H1 (cell line): ENCODE data around the gene PRSS12. TPM values are rescaled to one million over a fixed set of nuclear protein-coding genes. Genes with fewer than 3 reads are reported as not detected.

ENCODE experiments used
- CTCF ChIA-PET: fragments of 300-600 bp; sonication (Branson Sonifier 250); formaldehyde crosslinking; loops from one replicate; lab custom pipeline; 2021; ENCODE audit not compliant: partially characterized antibody; lab: Charles Lee
- POLR2A ChIA-PET: fragments of 300-600 bp; sonication (Branson Sonifier 250); formaldehyde crosslinking; loops from one replicate; lab custom pipeline; 2021; ENCODE audit warnings: inconsistent platforms; ENCODE audit not compliant: partially characterized antibody; lab: Charles Lee
- DNase-seq, 2 experiments: peaks; one replicate each; pipeline versions ENCODE4 v3.0.0 to v3.0.0-alpha.2; 2010 to 2022; ENCODE audit warnings: low spot score in 2 of 2, low read depth in 1 of 2, mixed read lengths in 1 of 2
- FAIRE-seq: peaks from 2 replicates; lab custom pipeline; 2011; peaks lifted over from hg19 to GRCh38; lab: Jason Lieb, UNC
- H2AFZ ChIP-seq: 2 replicates; pipeline ENCODE4 v1.8.1; 2012; ENCODE audit warnings: low read length, inconsistent platforms
- H2AK5ac ChIP-seq: 2 replicates; pipeline ENCODE4 v1.6.1; 2013; ENCODE audit warnings: low read depth, low read length
- H2BK120ac ChIP-seq: replicated peaks from 2 replicates; pipeline ENCODE3; 2013; ENCODE audit warnings: low read depth, low read length, inconsistent platforms
- H2BK12ac ChIP-seq: 2 replicates; pipeline ENCODE4 v1.6.1; 2013; ENCODE audit warnings: low read depth, low read length
- H2BK15ac ChIP-seq: 2 replicates; pipeline ENCODE4 v1.6.1; 2013; ENCODE audit warnings: low read length
- H2BK20ac ChIP-seq: 2 replicates; pipeline ENCODE4 v1.6.1; 2013; ENCODE audit warnings: low read length
- H2BK5ac ChIP-seq: 2 replicates; pipeline ENCODE4 v1.6.1; 2013; ENCODE audit warnings: low read depth, low read length
- H3K14ac ChIP-seq: 2 replicates; pipeline ENCODE4 v1.6.1; 2013; ENCODE audit warnings: inconsistent platforms; ENCODE audit not compliant: insufficient read length
- H3K18ac ChIP-seq: 2 replicates; pipeline ENCODE4 v1.6.1; 2013; ENCODE audit warnings: low read length; ENCODE audit errors: extremely low read depth
- H3K23ac ChIP-seq: 2 replicates; pipeline ENCODE4 v1.6.1; 2013; ENCODE audit warnings: inconsistent platforms; ENCODE audit not compliant: insufficient read length
- H3K23me2 ChIP-seq: 2 replicates; pipeline ENCODE4 v1.6.1; 2013; ENCODE audit warnings: low read depth, low read length
- H3K27ac ChIP-seq: 2 replicates; pipeline ENCODE4 v1.6.1; 2011; ENCODE audit warnings: low read depth, low read length, inconsistent platforms
- H3K27me3 ChIP-seq, 4 experiments: replicated peaks in 1 of 4; 1 replicate in 1 of 4; 2 replicates in 3 of 4; pipeline versions ENCODE4 v1.6.1 to v1.8.1; 2011 to 2013; ENCODE audit warnings: low read length in 3 of 4, mild to moderate bottlenecking in 3 of 4, inconsistent platforms in 2 of 4, mixed read lengths in 2 of 4, moderate library complexity in 1 of 4; ENCODE audit not compliant: control insufficient read depth in 3 of 4, insufficient read depth in 3 of 4; ENCODE audit errors: extremely low read depth in 1 of 4
- H3K36me3 ChIP-seq, 4 experiments: 2 replicates each; pipeline versions ENCODE4 v1.6.1 to v1.8.1; 2011 to 2013; ENCODE audit warnings: mild to moderate bottlenecking in 4 of 4, low read length in 3 of 4, moderate library complexity in 2 of 4, control low read depth in 1 of 4, inconsistent platforms in 1 of 4; ENCODE audit not compliant: insufficient read depth in 4 of 4, control insufficient read depth in 2 of 4
- H3K4ac ChIP-seq: replicated peaks from 2 replicates; pipeline ENCODE3; 2013; ENCODE audit warnings: low read length, low read depth, mixed read lengths, inconsistent platforms; ENCODE audit not compliant: insufficient read length
- H3K4me1 ChIP-seq, 4 experiments: replicated peaks in 1 of 4; 1 replicate in 1 of 4; 2 replicates in 3 of 4; pipeline versions ENCODE4 v1.6.1 to v1.8.1; 2011 to 2013; ENCODE audit warnings: low read length in 3 of 4, inconsistent platforms in 2 of 4, mixed read lengths in 1 of 4; ENCODE audit not compliant: insufficient read depth in 4 of 4, control insufficient read depth in 3 of 4
- H3K4me2 ChIP-seq, 2 experiments: 2 replicates each; pipeline versions ENCODE4 v1.6.1 to v1.8.1; 2011 to 2013; ENCODE audit warnings: low read depth in 2 of 2, low read length in 2 of 2, control low read depth in 1 of 2, inconsistent platforms in 1 of 2, mild to moderate bottlenecking in 1 of 2; ENCODE audit not compliant: insufficient read depth in 1 of 2
- H3K4me3 ChIP-seq, 4 experiments: fragments of 200-600, 300-600 bp in 1 of 4; sonication (generic), shearing (Covaris generic), sonication (Bioruptor Twin) in 1 of 4; 2 replicates each; pipeline versions ENCODE4 v1.5.1 to v1.8.1; 2011 to 2016; ENCODE audit warnings: low read length in 4 of 4, low read depth in 3 of 4, control low read depth in 2 of 4, inconsistent platforms in 2 of 4, mild to moderate bottlenecking in 2 of 4, mixed read lengths in 1 of 4, moderate library complexity in 1 of 4; ENCODE audit not compliant: insufficient read depth in 2 of 4; ENCODE audit errors: extremely low read depth in 1 of 4
- H3K56ac ChIP-seq: replicated peaks from 2 replicates; pipeline ENCODE3; 2013; ENCODE audit warnings: low read depth, mild to moderate bottlenecking, mixed read lengths, low read length, inconsistent platforms; ENCODE audit not compliant: insufficient read length
- H3K79me1 ChIP-seq: 2 replicates; pipeline ENCODE4 v1.6.1; 2013; ENCODE audit warnings: low read depth, low read length, control low read depth
- H3K79me2 ChIP-seq, 2 experiments: 2 replicates each; pipeline versions ENCODE4 v1.6.1 to v1.8.1; 2012 to 2013; ENCODE audit warnings: low read length in 2 of 2, mild to moderate bottlenecking in 2 of 2, inconsistent platforms in 1 of 2; ENCODE audit not compliant: insufficient read depth in 2 of 2, control insufficient read depth in 1 of 2
- H3K9ac ChIP-seq, 4 experiments: replicated peaks in 1 of 4; 1 replicate in 1 of 4; 2 replicates in 3 of 4; pipeline versions ENCODE4 v1.6.1 to v1.8.1; 2011 to 2013; ENCODE audit warnings: low read depth in 3 of 4, low read length in 3 of 4, control low read depth in 2 of 4, mild to moderate bottlenecking in 2 of 4, moderate library complexity in 2 of 4, inconsistent platforms in 1 of 4; ENCODE audit errors: extremely low read depth in 1 of 4
- H3K9me3 ChIP-seq, 2 experiments: 2 replicates each; pipeline versions ENCODE4 v1.6.1 to v1.8.1; 2012 to 2013; ENCODE audit warnings: mild to moderate bottlenecking in 2 of 2, moderate library complexity in 2 of 2, control low read depth in 1 of 2, inconsistent platforms in 1 of 2, low read depth in 1 of 2, low read length in 1 of 2, mixed read lengths in 1 of 2; ENCODE audit not compliant: insufficient read depth in 2 of 2
- H4K20me1 ChIP-seq, 2 experiments: replicated peaks in 1 of 2; 2 replicates each; pipeline versions ENCODE3 to v1.8.1; 2011 to 2013; ENCODE audit warnings: inconsistent platforms in 2 of 2, low read length in 2 of 2, mild to moderate bottlenecking in 1 of 2; ENCODE audit not compliant: insufficient read depth in 2 of 2, control insufficient read depth in 1 of 2
- H4K5ac ChIP-seq: 2 replicates; pipeline ENCODE4 v1.6.1; 2013; ENCODE audit warnings: low read length, low read depth, mixed read lengths, inconsistent platforms; ENCODE audit not compliant: insufficient read length
- H4K8ac ChIP-seq: 2 replicates; pipeline ENCODE4 v1.8.0; 2013; ENCODE audit warnings: mild to moderate bottlenecking, moderate library complexity, low read length, inconsistent platforms; ENCODE audit not compliant: insufficient read depth; ENCODE audit errors: extremely low read depth
- H4K91ac ChIP-seq: replicated peaks from 2 replicates; pipeline ENCODE3; 2013; ENCODE audit warnings: low read length, mixed read lengths, inconsistent platforms; ENCODE audit not compliant: insufficient read length
- BACH1 ChIP-seq: IDR thresholded peaks from 2 replicates; pipeline ENCODE4 v1.6.1; 2012; ENCODE audit warnings: low read length, improper control_type of control experiment
- BCL11A ChIP-seq, 2 experiments: IDR thresholded peaks; one replicate each; pipeline ENCODE4 v1.6.1; 2011; ENCODE audit warnings: low read depth in 2 of 2, low read length in 2 of 2, mild to moderate bottlenecking in 2 of 2
- BRCA1 ChIP-seq: IDR thresholded peaks from 2 replicates; pipeline ENCODE4 v1.6.1; 2012; ENCODE audit warnings: low read depth, low read length, improper control_type of control experiment
- CBX8 ChIP-seq: fragments of 300-800, 300-1000 bp; sonication (generic); IDR thresholded peaks from 2 replicates; pipeline ENCODE4 v1.7.1; 2016; ENCODE audit warnings: low read depth, low read length, borderline replicate concordance
- CEBPB ChIP-seq: IDR thresholded peaks from 2 replicates; pipeline ENCODE4 v1.6.1; 2012; ENCODE audit warnings: low read depth, low read length
- CTBP2 ChIP-seq: IDR thresholded peaks from 2 replicates; pipeline ENCODE4 v1.7.0; 2011; ENCODE audit warnings: borderline replicate concordance, mild to moderate bottlenecking, moderate library complexity, mixed read lengths, low read length; ENCODE audit not compliant: insufficient read depth, insufficient read length
- GABPA ChIP-seq: IDR thresholded peaks from 2 replicates; pipeline ENCODE4 v1.6.1; 2011; ENCODE audit warnings: mild to moderate bottlenecking, low read length, moderate library complexity, borderline replicate concordance; ENCODE audit not compliant: insufficient read depth
- POLR2AphosphoS5 ChIP-seq: IDR thresholded peaks from 2 replicates; pipeline ENCODE4 v1.6.1; 2011; ENCODE audit warnings: low read depth, low read length
- RAD21 ChIP-seq, 2 experiments: IDR thresholded peaks in 1 of 2; conservative IDR thresholded peaks in 1 of 2; 2 replicates each; pipeline ENCODE4 v1.6.1; 2011; ENCODE audit warnings: low read depth in 2 of 2, low read length in 2 of 2, improper control_type of control experiment in 1 of 2, inconsistent platforms in 1 of 2, mild to moderate bottlenecking in 1 of 2, moderate library complexity in 1 of 2
- SAP30 ChIP-seq: fragments of 300-600 bp; sonication (generic); IDR thresholded peaks from 2 replicates; pipeline ENCODE4 v1.7.1; 2012; ENCODE audit warnings: low read length, moderate library complexity, mild to moderate bottlenecking, inconsistent platforms; ENCODE audit not compliant: insufficient read depth, insufficient replicate concordance
- WGBS, 2 experiments: shearing (Covaris generic) in 1 of 2; methylation state at CpG; one replicate each; pipeline versions ENCODE4 v1.1.6 to v1.1.7; 2013 to 2015; ENCODE audit warnings: low lambda C conversion rate in 2 of 2, mixed read lengths in 2 of 2, inconsistent platforms in 1 of 2, low coverage in 1 of 2, missing lambda C conversion rate in 1 of 2; ENCODE audit not compliant: insufficient replicate concordance in 2 of 2, insufficient coverage in 1 of 2, insufficient read length in 1 of 2; ENCODE audit errors: extremely low coverage in 1 of 2, missing lambda C conversion rate in 1 of 2; 5-methylcytosine and 5-hydroxymethylcytosine counted together
- polyA plus RNA-seq, 7 experiments: library from polyadenylated mRNA; depleted of rRNA in 3 of 7; stranded (reverse) in 5 of 7; unstranded in 2 of 7; fragments of >200 nt in 5 of 7; fragments of 200-250 nt in 2 of 7; gene quantifications; 1 replicate in 5 of 7; 2 replicates in 1 of 7; 4 replicates in 1 of 7; pipeline versions ENCODE4 v1.2.1 to v1.2.3, GENCODE V29; 2011 to 2013; ENCODE audit warnings: missing spikeins in 2 of 7, mixed read lengths in 2 of 7
- total RNA-seq: library from RNA; stranded (reverse); fragmentation: NEBNext Ultra II Directional; extraction: Animal tissue kit (Norgen Biotek cat#: 25700); gene quantifications from 2 replicates; pipeline ENCODE4 v1.2.1, GENCODE V29; 2021
- TF ChIP-seq, protein P1 (sequence below): IDR thresholded peaks from 2 replicates; pipeline ENCODE4 v1.6.1; 2012; ENCODE audit warnings: low read length, inconsistent platforms
- TF ChIP-seq, protein P2 (sequence below): IDR thresholded peaks from 2 replicates; pipeline ENCODE4 v1.6.1; 2012; ENCODE audit warnings: inconsistent platforms

The PRSS12 gene
- total and polyA plus RNA-seq, 2 of the 8 experiments (the other 6 are each of a cell fraction or from before 2014, with no cell fraction given) = 2.6 to 9.3 TPM

DNA sequence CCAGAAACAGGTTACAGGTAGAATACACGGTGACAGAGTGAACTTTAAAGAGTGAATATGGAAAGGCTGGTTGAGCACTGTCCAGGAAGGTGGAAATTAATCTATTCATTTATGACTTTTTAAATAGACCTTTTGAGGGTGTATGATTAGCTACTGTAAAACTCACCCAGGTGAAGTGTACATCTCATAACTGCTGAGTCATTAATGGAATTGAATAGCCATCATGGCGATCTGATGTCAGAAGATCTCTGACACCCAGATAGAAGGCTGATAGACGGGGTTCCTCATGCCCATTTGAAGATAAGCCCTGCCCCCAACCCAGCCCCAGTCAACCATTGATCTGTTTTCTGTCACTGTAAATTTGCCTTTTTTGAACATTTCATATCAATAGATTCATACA lies 84.0 kb downstream of the PRSS12 start:
- Histone ChIP-seq H2AFZ (no peak overlapping the region), H2BK5ac (no peak overlapping the region), H4K20me1 (no peaks in the 10 kb centered on the region), H4K5ac (no peak overlapping the region), H2BK120ac (no peak overlapping the region), H3K4ac (no peak overlapping the region), H3K23me2 (peaks cover 3% of the 10 kb centered on the region; the same call in 1 of the 2 replicates), H3K23ac (no peak overlapping the region), H3K4me1 (no peaks in the 10 kb centered on the region), H3K9me3 (no peaks in the 10 kb centered on the region; a peak in 2 of 4 replicates), H4K91ac (no peak overlapping the region), H2BK12ac (no peak overlapping the region), H3K9ac (no peak overlapping the region), H3K14ac (no peak overlapping the region), H2BK20ac (no peak overlapping the region), H2BK15ac (no peak overlapping the region), H3K18ac (no peak overlapping the region), H3K4me3 (no peak overlapping the region), H4K8ac (no peak overlapping the region), H3K4me2 (no peak overlapping the region), H3K27ac (no peak overlapping the region), H3K36me3 (no peaks in the 10 kb centered on the region), H3K79me1 (no peaks in the 10 kb centered on the region), H3K79me2 (no peaks in the 10 kb centered on the region), H2AK5ac (no peak overlapping the region), H3K27me3 (no peaks in the 10 kb centered on the region), H3K56ac (no peak overlapping the region)
- ChIA-PET POLR2A (no interaction called here), CTCF (interaction anchor here (1.2 to 1.3 kb wide), 2 partner anchors 17 to 35 kb away, joined by 3 read pairs; no protein-coding TSS in a partner anchor)
- WGBS, 2 experiments = 95% methylated on average over 3 of the region's 3 CpGs; no CpG with 5 or more reads in 1 of the 2 experiments
- no peak for FAIRE-seq
- DNase-seq = no peak
- TF ChIP-seq GABPA = no peak
- TF ChIP-seq BACH1 = no peak
- no peak for TF ChIP-seq CBX8
- TF ChIP-seq BCL11A (IDR thresholded peaks at IDR 0.05; ENCODE audit: low read depth in 2 of 2, low read length in 2 of 2) = no peak
- no peak for TF ChIP-seq CEBPB
- TF ChIP-seq, protein P1, sequence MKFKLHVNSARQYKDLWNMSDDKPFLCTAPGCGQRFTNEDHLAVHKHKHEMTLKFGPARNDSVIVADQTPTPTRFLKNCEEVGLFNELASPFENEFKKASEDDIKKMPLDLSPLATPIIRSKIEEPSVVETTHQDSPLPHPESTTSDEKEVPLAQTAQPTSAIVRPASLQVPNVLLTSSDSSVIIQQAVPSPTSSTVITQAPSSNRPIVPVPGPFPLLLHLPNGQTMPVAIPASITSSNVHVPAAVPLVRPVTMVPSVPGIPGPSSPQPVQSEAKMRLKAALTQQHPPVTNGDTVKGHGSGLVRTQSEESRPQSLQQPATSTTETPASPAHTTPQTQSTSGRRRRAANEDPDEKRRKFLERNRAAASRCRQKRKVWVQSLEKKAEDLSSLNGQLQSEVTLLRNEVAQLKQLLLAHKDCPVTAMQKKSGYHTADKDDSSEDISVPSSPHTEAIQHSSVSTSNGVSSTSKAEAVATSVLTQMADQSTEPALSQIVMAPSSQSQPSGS = no peak
- no peak for TF ChIP-seq POLR2AphosphoS5
- TF ChIP-seq SAP30 = no peak
- TF ChIP-seq, protein P2, sequence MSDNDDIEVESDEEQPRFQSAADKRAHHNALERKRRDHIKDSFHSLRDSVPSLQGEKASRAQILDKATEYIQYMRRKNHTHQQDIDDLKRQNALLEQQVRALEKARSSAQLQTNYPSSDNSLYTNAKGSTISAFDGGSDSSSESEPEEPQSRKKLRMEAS = no peak
- TF ChIP-seq BRCA1 = no peak
- no peak for TF ChIP-seq RAD21 (IDR thresholded peaks at IDR 0.05 in 1 of 2, conservative IDR thresholded peaks at IDR 0.05 in 1 of 2; ENCODE audit: low read depth in 2 of 2, low read length in 2 of 2)
- no peak for TF ChIP-seq CTBP2
